ENCODE data around the gene SCUBE3.

The SCUBE3 gene

GRCh38 chr6:35181933-35182612, 31.7 kb upstream of the SCUBE3 start:
- no peak for DNase-seq

DNA sequence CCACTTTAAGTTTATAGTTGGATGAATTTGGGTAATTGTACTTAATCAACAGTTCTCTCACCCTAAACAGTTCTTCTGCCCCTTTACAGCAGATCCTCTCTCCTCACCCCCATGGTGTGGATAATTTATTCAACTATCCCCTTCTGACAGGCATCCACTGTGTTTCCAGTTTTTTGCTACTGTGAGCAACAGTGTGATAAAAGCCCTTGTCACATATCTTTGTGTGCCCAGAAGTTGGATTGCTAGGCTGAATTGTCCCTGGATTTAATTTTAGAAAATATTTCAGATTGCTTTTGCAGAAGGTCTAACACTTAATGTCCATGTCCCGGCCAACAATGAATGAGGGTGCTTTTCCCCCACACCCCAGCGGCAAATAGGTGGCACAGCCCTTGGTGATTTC, 30.5 kb upstream of the SCUBE3 start:
- no peak for DNase-seq

- no peak for DNase-seq
Measured at GRCh38 chr6:35183935-35184334, 29.8 kb upstream of the SCUBE3 start.

DNA sequence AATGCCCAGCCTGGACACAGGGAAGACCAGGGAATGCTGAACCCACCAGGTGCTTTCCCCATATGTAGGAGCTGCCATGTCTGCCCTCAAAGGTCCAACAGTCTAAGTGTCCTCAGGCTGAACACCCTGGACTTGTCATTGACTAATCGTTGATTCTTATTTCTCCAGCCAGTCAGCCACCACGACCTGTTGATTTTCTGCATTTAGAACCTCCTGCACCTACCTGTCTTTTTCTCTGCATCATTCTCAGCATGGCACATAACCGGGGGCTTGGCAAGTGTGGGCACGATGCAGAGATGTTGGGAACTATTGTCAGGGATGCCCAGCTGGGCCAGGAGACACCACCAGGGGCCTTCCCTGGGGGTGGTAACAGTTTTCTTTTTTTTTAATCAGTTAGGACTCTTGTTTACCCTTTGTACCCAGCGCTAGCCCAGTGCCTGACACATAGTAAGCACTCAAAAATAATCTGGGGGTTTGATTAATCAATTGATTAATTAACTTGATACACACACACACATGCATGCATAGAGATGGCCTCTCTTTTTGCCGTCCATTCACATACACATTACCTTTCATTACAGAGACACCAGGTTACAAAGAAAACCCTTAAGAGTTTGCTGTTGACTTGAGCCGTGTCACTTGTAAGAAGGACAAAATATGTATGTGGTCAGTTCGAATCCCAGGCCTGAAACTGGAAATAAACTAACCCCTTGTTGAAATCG, 29.0 kb upstream of the SCUBE3 start:
- no peak for DNase-seq

- no peak for DNase-seq
Measured at GRCh38 chr6:35185302-35185681, 28.5 kb upstream of the SCUBE3 start.

DNA sequence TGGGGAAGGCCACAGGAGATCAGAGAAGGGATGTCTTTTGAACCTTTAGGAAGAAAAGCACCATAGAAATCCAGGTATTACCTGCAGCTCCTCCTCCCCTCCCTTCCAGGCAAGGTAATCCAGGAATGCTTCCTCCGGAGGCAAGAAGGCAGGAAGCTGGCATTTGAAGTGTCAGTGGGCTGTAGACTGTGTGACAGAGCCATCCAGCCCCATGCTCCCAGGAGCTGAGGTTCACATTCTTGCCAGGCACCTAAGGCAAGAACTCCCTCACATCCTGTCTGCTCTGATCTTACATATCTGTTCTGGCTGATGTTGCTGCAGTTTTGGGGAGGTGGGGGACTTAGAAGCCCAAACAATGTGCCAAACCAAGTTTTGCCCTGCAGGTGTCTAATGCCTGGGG, 27.8 kb upstream of the SCUBE3 start:
- no peak for DNase-seq

- no peak for DNase-seq
Measured at GRCh38 chr6:35186571-35186970, 27.2 kb upstream of the SCUBE3 start.

DNA sequence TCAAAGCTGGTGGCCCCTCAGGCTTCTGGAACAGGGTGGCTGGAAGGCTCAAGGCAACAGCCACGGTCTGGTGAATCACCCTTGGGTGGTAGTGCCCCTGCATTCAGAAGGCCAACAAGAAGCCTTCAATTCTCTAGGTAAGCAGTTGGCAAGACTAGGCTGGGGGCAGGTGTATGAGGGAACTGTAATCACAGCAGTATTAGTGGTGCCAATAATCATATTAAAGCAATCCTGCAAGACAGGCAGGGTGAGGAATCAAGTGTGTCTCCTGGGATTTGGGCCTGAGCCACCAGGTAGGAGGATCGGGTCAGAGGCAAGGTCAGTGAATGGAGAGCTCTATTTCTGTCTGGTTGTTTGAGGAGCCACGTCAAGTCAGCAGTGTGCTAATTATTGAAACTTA, 24.9 kb upstream of the SCUBE3 start:
- DNase-seq = no peak

- no peak for DNase-seq
Measured at GRCh38 chr6:35190306-35190705, 23.4 kb upstream of the SCUBE3 start.

DNA sequence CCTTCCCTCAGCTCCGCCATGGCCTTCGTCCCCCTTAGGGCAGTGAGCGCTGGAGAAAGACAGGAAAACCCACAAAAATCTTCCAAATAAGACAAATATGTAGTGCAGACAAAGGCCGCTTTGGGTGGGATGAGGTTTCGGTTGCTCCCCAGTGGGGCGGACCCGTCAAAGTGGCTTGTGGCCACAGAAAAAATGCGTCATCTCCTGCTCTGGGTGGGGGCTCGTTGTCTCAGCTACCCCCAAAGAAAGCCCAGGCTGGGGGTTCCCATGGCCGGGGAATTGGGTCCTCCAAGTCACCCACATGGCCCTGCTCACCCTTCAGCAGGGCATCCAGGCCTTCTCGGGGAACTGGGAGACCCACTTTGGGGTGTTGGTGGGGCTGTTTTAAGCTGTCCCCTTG, 21.9 kb upstream of the SCUBE3 start:
- DNase-seq = no peak

DNA sequence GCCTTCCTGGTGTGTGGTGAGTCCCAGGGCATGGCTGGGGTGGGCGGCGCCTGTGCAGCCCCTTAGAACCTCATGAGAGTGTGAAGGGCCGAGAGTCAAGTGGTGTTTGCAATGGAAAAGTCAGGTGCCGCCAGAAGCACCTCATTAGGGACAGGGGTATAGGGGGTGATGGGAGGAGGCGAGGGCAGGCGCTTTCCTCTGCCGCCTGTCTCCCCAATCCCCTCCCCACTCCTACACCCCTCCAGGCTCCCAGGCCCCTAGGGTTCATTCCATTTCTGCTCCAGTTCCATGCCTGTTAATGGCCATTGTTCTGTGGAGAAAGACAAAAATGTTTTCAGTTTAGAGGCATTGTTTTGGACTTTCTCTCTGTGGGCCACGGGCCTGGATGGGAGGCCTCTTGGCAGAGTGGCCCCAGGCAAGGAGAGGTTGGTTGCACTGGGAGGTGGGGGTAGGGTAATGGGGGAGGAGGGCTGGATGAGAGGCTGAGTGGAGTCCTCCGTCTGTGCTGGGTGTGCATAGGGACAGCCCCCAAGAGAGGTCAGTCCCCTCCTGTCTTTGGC, 21.4 kb upstream of the SCUBE3 start:
- DNase-seq = no peak

DNA sequence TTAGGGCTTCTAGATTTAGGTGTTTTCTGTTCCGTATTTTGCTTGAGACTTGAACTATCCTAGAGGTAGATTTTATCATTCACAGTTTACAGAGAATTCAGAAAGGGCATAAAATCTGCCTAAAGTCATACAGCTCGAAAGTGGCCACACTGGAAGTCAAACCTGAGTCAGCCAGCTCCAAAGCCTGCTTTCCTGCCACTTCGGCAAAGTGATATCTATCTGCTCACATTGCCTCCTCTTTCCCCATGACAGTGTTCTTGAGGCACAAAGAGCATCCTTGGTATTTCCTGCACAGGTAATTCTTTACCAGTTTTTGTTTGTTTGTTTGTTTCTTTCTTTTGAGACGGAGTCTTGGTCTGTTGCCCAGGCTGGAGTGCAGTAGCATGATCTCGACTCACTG, 19.4 kb upstream of the SCUBE3 start:
- no peak for DNase-seq

GRCh38 chr6:35195120-35195780, 18.5 kb upstream of the SCUBE3 start:
- no peak for DNase-seq

DNA sequence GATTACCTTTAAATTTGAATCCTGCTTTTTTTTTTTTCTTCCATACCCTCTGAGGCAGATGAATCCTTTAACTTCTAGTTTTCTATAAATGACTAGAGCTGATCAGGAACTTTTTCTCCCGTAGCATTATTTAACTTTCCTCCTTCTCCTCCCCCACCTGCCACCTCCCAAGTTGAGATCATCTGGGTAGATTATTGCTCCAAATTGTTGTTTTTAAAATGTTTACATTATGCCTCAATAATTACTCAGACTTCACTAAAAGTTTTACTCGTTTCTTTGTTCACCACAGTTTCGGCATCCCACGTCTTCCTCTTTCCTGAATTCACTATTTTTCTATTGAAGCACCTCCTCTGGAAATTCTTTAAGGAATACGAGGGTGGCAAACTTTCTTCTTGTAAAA, 16.6 kb upstream of the SCUBE3 start:
- no peak for DNase-seq

GRCh38 chr6:35199866-35200265, 13.9 kb upstream of the SCUBE3 start:
- no peak for DNase-seq

- no peak for DNase-seq
Measured at GRCh38 chr6:35202066-35202546, 11.7 kb upstream of the SCUBE3 start.

- no peak for DNase-seq
Measured at GRCh38 chr6:35203152-35203670, 10.5 kb upstream of the SCUBE3 start.

GRCh38 chr6:35203680-35204079, 10.1 kb upstream of the SCUBE3 start:
- no peak for DNase-seq

- no peak for DNase-seq
Measured at GRCh38 chr6:35206346-35206745, 7.4 kb upstream of the SCUBE3 start.

- no peak for DNase-seq
Measured at GRCh38 chr6:35208419-35208818, 5.3 kb upstream of the SCUBE3 start.

- no peak for DNase-seq
Measured at GRCh38 chr6:35209081-35209480, 4.7 kb upstream of the SCUBE3 start.

DNA sequence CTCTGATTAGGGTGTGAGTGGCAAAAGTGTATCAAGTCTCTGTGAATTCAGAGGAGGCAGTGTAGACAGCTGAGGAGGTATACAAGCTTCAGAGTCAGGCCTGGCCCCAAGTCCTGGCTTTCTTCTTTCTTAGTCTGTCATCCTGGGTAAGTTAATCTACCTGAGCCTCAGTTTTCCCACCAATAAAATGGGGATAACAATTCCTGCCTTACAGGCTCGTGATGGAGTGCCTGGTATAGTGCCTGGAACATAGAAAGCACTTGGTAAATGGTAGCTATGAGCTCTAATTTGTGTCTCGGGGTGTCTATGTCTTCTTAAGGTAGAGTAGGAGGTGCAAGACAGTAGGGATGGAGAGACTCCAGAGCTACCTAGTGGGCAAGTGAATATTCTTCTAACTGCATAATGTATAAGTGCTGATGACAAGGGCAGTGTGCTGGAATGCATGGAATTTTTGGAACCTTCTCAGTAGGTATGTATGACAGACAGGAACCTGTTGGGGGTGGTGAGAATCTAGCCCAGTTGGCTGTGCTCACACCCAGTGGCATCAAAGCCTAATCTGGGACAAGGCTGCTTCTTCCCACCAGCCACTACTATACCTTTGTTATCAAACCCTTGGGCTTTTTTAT, 4.0 kb upstream of the SCUBE3 start:
- DNase-seq = no peak

DNA sequence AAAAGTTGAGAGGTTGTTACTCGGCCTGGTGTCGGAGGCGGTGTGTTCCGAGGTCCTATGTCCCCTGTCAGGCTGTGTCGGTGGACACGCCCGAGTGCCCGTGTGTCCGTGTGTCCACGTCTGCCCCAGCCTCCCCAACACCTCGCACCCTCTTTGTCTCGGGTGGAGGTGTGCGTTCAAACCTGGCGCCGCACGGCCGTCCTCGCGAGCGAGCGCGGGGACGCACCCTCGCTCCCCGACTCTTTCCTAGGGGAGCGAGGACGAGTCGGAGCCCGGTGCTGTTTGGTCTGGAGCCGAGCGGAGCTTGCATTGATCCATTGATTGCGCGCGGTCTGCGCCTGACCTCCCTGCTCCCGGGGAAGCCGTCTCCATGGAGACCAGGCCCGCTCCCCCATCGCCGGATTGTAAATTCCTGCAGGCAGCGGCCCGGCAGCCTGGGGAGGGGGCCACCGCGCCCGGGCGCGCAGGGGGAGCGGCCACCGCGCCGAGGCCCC, 411 bp upstream of the SCUBE3 start:
- no peak for DNase-seq

Measured in NCI-H187 (cell line).